ENCODE measurements around the gene HERC3. TPM values are rescaled to one million over a fixed set of nuclear protein-coding genes. Genes with fewer than 3 reads are reported as not detected.

Gene HERC3
- total and polyA plus RNA-seq, 2 of the 13 experiments (the other 11 are each of a cell fraction or from before 2014, with no cell fraction given), result 3.8 to 6.2 TPM

DNA sequence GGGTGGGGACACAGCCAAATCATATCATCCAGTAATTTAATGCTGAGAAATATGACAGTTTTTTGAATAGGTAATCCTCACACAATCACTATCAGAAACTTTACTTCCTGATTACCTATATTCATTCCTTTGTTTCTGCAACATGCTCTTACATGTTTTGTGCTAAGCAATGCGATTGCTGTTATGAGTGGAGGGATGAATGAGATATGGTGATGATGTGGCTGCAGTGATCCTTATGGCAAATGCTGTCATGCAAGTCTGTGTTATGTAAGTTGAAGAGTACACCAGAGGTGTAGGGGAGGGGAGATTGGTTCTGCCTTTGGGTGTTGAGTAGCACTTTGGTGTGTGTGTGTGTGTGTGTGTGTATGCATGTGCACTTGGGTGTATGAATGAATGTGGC is 14.6 kb downstream of the HERC3 start:
- CTCF ChIA-PET (ENCODE audit: low intra/inter-chr PET ratio, low total read pairs), result no interaction called here
- no peak for DNase-seq (ENCODE audit: low spot score)
- no peak overlapping the region for H3K27ac ChIP-seq (ENCODE audit: extremely low read length, insufficient read depth, low read length)
- BruUV-seq (replicated peaks), result no TSS peak
- H3K9me3 ChIP-seq (ENCODE audit: low read length), result no peaks in the 10 kb centered on the region
- no peak for ATAC-seq
- whole genome bisulfite sequencing (ENCODE audit: low lambda C conversion rate), result 100% methylated on average over 1 of the region's 1 CpG
- no peak overlapping the region for H3K4me3 ChIP-seq (replicated peaks in 1 of 3; ENCODE audit: insufficient read depth in 1 of 3, low read depth in 2 of 3, low read length in 3 of 3)
- H3K36me3 ChIP-seq (replicated peaks in 1 of 2; ENCODE audit: control insufficient read depth in 1 of 2, insufficient read depth in 2 of 2, low read length in 2 of 2), result peaks cover 0 to 4% of the 10 kb centered on the region in 2 experiments; a peak in 2 of 5 replicates
- H3K4me2 ChIP-seq (ENCODE audit: low read depth, low read length), result no peak overlapping the region
- H3K79me2 ChIP-seq (ENCODE audit: insufficient read depth, low read length), result no peaks in the 10 kb centered on the region
- in situ Hi-C loops (cut with HindIII; ENCODE audit: extremely low pct_ligation_motif_present, low pct_unique_long_range_greater_than_20kb) (no loop called here), intact Hi-C loops (cut with micrococcal nuclease; ENCODE audit: unreplicated experiment) (no loop called here)
- no peaks in the 10 kb centered on the region for H4K20me1 ChIP-seq (ENCODE audit: insufficient read depth, low read length)
- no peak for FAIRE-seq
- POLR2A ChIA-PET, result no interaction called here
- no peak overlapping the region for H2AFZ ChIP-seq (ENCODE audit: low read length)
- TF ChIP-seq, protein P1, sequence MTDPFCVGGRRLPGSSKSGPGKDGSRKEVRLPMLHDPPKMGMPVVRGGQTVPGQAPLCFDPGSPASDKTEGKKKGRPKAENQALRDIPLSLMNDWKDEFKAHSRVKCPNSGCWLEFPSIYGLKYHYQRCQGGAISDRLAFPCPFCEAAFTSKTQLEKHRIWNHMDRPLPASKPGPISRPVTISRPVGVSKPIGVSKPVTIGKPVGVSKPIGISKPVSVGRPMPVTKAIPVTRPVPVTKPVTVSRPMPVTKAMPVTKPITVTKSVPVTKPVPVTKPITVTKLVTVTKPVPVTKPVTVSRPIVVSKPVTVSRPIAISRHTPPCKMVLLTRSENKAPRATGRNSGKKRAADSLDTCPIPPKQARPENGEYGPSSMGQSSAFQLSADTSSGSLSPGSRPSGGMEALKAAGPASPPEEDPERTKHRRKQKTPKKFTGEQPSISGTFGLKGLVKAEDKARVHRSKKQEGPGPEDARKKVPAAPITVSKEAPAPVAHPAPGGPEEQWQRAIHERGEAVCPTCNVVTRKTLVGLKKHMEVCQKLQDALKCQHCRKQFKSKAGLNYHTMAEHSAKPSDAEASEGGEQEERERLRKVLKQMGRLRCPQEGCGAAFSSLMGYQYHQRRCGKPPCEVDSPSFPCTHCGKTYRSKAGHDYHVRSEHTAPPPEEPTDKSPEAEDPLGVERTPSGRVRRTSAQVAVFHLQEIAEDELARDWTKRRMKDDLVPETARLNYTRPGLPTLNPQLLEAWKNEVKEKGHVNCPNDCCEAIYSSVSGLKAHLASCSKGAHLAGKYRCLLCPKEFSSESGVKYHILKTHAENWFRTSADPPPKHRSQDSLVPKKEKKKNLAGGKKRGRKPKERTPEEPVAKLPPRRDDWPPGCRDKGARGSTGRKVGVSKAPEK (CRISPR knock-in tag; IDR thresholded peaks at IDR 0.05; ENCODE audit: borderline replicate concordance), result no peak
- TF ChIP-seq KLF16 (CRISPR knock-in tag; IDR thresholded peaks at IDR 0.05) (no peak), HNF4A (CRISPR knock-in tag; IDR thresholded peaks at IDR 0.05) (no peak), POGK (CRISPR knock-in tag; conservative IDR thresholded peaks at IDR 0.05) (no peak), ZSCAN25 (CRISPR knock-in tag; IDR thresholded peaks at IDR 0.05) (no peak), ZNF280D (CRISPR knock-in tag; IDR thresholded peaks at IDR 0.05) (no peak), CREB1 (IDR thresholded peaks at IDR 0.05) (no peak), CREB1 (CRISPR knock-in tag; IDR thresholded peaks at IDR 0.05) (no peak), ZFX (CRISPR knock-in tag; IDR thresholded peaks at IDR 0.05; ENCODE audit: low read depth) (no peak), BRD4 (CRISPR knock-in tag; IDR thresholded peaks at IDR 0.05) (no peak), KLF12 (CRISPR knock-in tag; IDR thresholded peaks at IDR 0.05; ENCODE audit: borderline replicate concordance) (no peak)
- TF ChIP-seq, protein P2, sequence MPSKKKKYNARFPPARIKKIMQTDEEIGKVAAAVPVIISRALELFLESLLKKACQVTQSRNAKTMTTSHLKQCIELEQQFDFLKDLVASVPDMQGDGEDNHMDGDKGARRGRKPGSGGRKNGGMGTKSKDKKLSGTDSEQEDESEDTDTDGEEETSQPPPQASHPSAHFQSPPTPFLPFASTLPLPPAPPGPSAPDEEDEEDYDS (CRISPR knock-in tag; IDR thresholded peaks at IDR 0.05), result no peak
- TF ChIP-seq, protein P3, sequence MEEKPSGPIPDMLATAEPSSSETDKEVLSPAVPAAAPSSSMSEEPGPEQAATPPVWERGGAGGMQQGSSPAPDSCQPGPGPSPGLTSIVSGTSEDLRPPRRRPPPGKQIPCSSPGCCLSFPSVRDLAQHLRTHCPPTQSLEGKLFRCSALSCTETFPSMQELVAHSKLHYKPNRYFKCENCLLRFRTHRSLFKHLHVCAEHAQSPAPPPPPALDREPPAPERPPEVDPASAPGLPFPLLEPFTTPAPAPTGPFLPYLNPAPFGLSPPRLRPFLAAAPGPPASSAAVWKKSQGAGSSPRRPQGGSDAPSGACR (CRISPR knock-in tag; IDR thresholded peaks at IDR 0.05), result no peak
- no peaks in the 10 kb centered on the region for H3K27me3 ChIP-seq (ENCODE audit: control insufficient read depth in 1 of 2, insufficient read depth in 2 of 2, low read length in 2 of 2)
- H3K9ac ChIP-seq (ENCODE audit: insufficient read depth, low read depth, low read length), result no peak overlapping the region
- no peaks in the 10 kb centered on the region for H3K4me1 ChIP-seq (ENCODE audit: insufficient read depth, low read length)
